Stimulated activated CD8-positive, alpha-beta memory T cell treated with anti-CD3 and anti-CD28 coated beads, Interleukin-4, amount 100 ng/mL, for 24 hours (primary cell): ENCODE data around the gene HDLBP.

Experiments used
- DNase-seq: peaks from one replicate; pipeline ENCODE4 v3.0.0-alpha.2; 2020; ENCODE audit warnings: low read depth

HDLBP gene

GRCh38 chr2:241228081-241228859 is 87.2 kb downstream of the HDLBP start:
- DNase-seq = no peak

DNA sequence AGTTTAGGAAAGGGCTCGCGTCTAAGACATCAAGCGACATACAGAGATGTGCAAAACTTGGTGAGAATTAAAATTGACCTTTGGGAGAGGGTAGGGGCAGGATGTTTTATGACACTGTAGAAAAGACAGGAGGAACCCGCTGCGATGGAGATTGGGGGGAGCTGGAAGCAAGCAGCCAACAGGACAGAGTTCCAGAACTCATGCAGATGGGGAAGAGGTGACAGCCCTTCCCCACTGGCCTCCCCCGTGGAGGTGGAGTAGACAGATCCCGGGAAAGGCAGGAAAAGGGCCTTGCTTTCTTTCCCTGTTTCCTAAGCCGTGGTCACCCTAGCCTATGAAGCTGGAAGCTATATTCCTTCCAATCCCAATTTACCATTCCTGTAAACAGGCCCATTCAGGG is 87.9 kb downstream of the HDLBP start:
- DNase-seq = no peak

GRCh38 chr2:241226723-241227572 is 88.5 kb downstream of the HDLBP start:
- no peak for DNase-seq

DNA sequence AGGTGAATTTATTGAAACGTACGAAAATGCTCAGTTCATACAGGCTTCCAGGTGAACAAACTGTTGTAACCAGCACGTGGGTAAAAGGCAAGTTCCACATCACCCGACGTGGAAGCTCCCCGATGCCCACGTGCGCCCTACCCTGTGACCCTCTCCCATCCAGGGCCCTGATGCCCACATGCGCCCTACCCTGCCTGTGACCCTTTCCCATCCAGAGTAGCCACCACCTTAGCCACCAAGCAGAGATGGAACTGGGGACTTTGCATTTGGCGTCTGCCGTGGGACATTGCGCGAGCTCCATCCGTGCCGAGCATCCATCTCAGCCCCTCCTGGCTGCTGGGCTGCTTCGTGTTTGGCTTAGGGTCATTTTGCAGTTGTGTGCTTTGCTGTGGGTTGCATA is 89.5 kb downstream of the HDLBP start:
- DNase-seq = no peak

GRCh38 chr2:241225545-241225944 is 89.9 kb downstream of the HDLBP start:
- no peak for DNase-seq

- DNase-seq = no peak
These were observed 90.5 kb downstream of the HDLBP start for GRCh38 chr2:241224851-241225438.

GRCh38 chr2:241224018-241224850 is 91.2 kb downstream of the HDLBP start:
- no peak for DNase-seq

DNA sequence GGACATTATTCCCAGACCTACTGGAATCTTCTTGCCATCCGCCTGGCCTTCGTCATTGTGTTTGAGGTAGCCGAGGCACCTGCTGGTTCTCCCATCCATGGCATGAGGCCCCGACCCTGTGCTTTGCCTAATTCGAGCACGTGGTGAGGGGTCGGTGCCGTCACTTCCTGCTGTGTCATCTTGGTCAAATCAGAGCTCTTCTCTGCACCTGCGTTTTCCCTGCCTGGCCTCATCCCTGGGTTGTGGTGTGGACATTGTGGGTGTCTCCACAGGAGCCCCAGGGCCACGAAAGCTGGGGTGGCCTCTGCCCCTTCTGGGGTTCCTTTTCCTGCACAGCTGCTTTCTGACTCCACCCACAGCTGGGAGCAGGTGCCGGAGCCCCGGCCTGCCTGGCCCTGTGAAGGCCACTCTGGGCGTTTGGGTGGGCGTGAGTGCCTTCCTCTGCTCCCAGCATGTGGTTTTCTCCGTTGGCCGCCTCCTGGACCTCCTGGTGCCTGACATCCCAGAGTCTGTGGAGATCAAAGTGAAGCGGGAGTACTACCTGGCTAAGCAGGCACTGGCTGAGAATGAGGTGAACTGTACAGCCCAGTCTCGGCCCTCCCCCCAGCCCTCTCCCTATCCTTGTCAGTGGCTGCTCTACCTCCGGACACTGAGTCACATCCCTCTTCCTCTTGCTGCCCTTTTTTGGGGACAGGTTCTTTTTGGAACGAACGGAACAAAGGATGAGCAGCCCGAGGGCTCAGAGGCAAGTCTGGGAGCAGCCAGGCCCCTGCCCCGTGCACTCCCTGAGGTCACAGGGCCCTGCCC is 92.1 kb downstream of the HDLBP start:
- DNase-seq = no peak

- no peak for DNase-seq
These were observed 95.6 kb downstream of the HDLBP start for GRCh38 chr2:241219856-241220356.

GRCh38 chr2:241219030-241219382 is 96.5 kb downstream of the HDLBP start:
- no peak for DNase-seq

GRCh38 chr2:241218131-241219029 is 97.1 kb downstream of the HDLBP start:
- no peak for DNase-seq

GRCh38 chr2:241217320-241218031 is 98.0 kb downstream of the HDLBP start:
- DNase-seq = no peak

DNA sequence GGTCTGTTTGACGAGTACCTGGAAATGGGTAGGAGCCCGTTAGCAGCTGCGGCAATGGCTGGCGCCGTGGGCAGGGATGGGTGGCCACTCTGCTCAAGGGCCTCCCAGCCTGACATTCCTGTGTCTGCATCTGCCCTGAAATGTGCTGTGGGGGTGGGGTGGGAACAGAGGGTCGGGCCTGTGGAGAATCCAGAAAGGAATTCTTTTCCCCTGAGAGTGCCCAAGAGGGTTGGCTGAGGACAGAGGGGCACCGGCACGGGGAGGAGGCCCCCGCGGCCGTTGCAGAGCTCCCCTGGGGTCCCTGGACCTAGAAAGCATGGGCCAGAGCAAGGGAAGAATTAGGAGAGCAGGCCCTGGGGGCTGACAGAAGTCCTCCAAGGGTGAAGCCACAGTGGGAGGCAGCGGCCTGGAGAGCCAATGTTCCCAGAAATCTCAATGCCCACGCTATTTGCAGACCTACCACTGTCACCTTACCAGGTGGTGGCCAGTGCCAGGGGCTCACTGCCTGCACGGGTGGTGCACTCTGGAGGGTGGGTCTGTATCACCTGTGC is 99.2 kb downstream of the HDLBP start:
- no peak for DNase-seq

- no peak for DNase-seq
These were observed 100.1 kb downstream of the HDLBP start for GRCh38 chr2:241215421-241215820.

DNA sequence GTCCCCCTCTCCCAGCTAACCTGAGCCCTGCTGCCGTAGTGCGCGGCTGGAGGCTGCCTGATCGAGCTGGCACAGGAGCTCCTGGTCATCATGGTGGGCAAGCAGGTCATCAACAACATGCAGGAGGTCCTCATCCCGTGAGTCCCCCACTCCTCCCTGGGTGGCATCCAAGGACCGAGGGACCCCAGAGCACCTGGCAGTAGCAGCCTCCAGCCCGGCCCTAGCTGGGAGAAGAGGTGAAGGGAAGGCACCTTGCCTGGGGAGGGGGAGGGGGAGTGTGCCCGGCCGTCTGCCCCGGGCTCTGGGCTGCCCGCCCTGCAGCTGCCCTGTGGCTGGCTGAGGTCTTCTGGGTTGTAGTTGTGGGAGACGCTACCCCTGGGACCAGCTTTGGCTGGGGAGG is 100.7 kb downstream of the HDLBP start:
- no peak for DNase-seq

DNA sequence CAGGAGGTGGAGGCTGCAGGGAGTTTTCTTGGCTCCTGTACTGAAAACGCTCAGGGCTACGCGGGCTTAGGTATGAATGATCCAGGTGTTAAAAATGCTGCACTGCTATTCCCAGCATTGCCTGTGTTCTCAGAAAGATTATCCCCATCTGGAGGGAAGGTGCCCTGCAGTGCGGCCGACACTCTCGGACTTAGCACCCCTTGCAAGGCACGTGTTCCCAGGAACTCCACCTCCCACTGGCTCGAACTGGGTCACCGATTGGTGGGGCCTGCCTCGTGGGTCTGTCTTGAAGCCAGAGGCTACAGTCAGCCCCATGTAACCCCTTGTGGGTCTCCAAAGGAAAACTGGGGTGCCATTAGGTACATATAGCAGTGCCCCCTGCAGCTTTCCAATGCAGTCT is 101.3 kb downstream of the HDLBP start:
- no peak for DNase-seq

GRCh38 chr2:241213567-241213966 is 101.9 kb downstream of the HDLBP start:
- DNase-seq = no peak

DNA sequence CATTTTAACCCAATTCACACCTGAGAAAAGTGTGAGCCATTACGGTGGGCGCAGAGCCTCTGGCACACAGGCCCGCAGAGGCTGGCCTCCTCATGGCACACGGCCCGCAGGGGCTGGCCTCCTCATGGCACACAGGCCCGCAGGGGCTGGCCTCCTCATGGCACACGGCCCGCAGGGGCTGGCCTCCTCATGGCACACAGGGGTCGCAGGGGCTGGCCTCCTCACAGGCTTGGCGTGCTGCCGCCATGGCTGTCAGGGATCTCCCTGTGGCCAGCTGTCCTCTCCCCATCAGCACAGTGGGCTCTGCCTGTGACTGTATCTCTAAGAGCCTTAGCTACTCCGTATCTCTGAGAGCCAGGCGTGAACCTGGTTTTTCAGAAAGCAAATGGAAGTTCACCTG is 102.4 kb downstream of the HDLBP start:
- no peak for DNase-seq

DNA sequence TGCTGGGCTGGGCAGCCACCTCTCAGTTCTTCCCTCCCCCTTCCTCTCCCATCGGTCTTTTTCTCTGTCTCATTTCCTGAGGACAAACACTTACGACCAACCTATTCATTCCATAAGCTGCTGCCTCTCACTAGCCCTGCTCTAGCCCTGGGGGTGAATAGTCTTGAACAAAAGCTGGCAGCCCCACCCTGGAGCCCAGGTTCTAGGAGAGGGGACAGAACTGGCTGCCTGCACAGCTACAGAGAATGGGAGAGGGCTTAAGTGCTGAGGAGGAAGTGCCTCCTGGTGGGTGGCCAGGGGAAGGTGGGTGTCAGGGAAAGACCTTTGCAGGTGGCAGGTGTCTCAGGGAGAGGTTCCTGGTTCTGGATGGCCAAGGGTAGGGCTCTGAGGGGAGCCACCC is 104.2 kb downstream of the HDLBP start:
- DNase-seq = no peak
